Ishikawa (cell line): ENCODE results near the gene LRRN3.

Source experiments
- CEBPB ChIP-seq: IDR thresholded peaks from 2 replicates; pipeline ENCODE4 v1.6.1; 2012
- CREB1 ChIP-seq: IDR thresholded peaks from 2 replicates; pipeline ENCODE4 v1.6.1; 2012; ENCODE audit warnings: low read depth
- EGR1 ChIP-seq: IDR thresholded peaks from 2 replicates; pipeline ENCODE4 v1.6.1; 2012
- EP300 ChIP-seq: IDR thresholded peaks from 2 replicates; pipeline ENCODE4 v1.6.1; 2012; ENCODE audit warnings: borderline replicate concordance
- FOXM1 ChIP-seq: IDR thresholded peaks from 2 replicates; pipeline ENCODE4 v1.6.1; 2012; ENCODE audit warnings: low read depth, borderline replicate concordance
- NFIC ChIP-seq: IDR thresholded peaks from 2 replicates; pipeline ENCODE4 v1.6.1; 2012
- RAD21 ChIP-seq: IDR thresholded peaks from 2 replicates; pipeline ENCODE4 v1.6.1; 2012; ENCODE audit warnings: low read depth
- TAF1 ChIP-seq: IDR thresholded peaks from 2 replicates; pipeline ENCODE4 v1.6.1; 2012; ENCODE audit warnings: low read depth, mild to moderate bottlenecking
- TCF12 ChIP-seq: IDR thresholded peaks from 2 replicates; pipeline ENCODE4 v1.6.1; 2012; ENCODE audit warnings: low read depth
- TEAD4 ChIP-seq: IDR thresholded peaks from 2 replicates; pipeline ENCODE4 v1.6.1; 2012
- YY1 ChIP-seq: IDR thresholded peaks from 2 replicates; pipeline ENCODE4 v1.6.1; 2012; ENCODE audit warnings: low read depth
- ZBTB7A ChIP-seq: IDR thresholded peaks from 2 replicates; pipeline ENCODE4 v1.6.1; 2012; ENCODE audit warnings: low read depth
- TF ChIP-seq, protein P1 (sequence below): IDR thresholded peaks from 2 replicates; pipeline ENCODE4 v1.6.1; 2012; ENCODE audit warnings: low read depth, mild to moderate bottlenecking
- TF ChIP-seq, protein P2 (sequence below): IDR thresholded peaks from 2 replicates; pipeline ENCODE4 v1.6.1; 2012
- TF ChIP-seq, protein P3 (sequence below): IDR thresholded peaks from 2 replicates; pipeline ENCODE4 v1.6.1; 2012

Gene LRRN3

DNA sequence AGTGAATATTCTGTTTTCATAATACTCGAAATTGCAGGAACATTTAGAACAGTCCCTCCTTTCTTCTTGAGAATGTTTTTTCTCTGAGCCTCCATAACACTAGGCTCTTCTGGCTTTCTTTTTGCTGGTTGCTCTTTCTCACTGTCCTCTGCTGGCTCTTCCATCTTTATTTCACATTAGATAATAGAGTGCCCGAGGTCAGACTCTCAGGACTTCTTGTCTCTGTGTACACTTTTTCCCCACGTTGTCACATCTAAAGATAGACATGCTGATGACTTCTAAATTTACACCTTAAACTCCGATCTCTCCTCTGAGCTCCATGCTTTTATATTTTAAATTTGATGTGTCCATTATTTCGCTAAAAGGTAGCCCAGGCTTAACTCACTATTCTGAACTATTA lies 15.4 kb upstream of the LRRN3 start:
- no peak for TF ChIP-seq CREB1
- TF ChIP-seq NFIC, result no peak
- TF ChIP-seq TEAD4, result no peak
- TF ChIP-seq, protein P1, sequence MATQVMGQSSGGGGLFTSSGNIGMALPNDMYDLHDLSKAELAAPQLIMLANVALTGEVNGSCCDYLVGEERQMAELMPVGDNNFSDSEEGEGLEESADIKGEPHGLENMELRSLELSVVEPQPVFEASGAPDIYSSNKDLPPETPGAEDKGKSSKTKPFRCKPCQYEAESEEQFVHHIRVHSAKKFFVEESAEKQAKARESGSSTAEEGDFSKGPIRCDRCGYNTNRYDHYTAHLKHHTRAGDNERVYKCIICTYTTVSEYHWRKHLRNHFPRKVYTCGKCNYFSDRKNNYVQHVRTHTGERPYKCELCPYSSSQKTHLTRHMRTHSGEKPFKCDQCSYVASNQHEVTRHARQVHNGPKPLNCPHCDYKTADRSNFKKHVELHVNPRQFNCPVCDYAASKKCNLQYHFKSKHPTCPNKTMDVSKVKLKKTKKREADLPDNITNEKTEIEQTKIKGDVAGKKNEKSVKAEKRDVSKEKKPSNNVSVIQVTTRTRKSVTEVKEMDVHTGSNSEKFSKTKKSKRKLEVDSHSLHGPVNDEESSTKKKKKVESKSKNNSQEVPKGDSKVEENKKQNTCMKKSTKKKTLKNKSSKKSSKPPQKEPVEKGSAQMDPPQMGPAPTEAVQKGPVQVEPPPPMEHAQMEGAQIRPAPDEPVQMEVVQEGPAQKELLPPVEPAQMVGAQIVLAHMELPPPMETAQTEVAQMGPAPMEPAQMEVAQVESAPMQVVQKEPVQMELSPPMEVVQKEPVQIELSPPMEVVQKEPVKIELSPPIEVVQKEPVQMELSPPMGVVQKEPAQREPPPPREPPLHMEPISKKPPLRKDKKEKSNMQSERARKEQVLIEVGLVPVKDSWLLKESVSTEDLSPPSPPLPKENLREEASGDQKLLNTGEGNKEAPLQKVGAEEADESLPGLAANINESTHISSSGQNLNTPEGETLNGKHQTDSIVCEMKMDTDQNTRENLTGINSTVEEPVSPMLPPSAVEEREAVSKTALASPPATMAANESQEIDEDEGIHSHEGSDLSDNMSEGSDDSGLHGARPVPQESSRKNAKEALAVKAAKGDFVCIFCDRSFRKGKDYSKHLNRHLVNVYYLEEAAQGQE, result no peak
- no peak for TF ChIP-seq TCF12

DNA sequence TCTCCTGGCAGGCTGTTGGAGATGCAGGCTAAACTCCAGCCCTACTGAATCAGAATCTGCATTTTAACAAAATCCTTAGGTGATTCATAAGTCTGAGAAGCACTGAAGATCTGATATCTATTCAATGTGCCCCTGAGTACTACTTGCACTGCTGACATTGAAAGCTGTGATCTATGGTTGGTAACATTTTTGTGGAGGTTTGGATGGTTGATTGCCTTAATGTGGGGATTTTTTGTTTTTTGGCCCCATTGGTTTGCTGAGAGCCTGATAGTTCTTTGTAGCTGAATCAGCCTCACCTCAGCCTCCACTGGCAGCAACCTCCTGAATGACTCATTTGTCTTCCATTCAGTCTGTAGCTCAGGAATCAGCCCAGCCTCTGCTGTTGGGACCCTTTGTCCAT lies 14.7 kb upstream of the LRRN3 start:
- TF ChIP-seq EP300, result no peak
- no peak for TF ChIP-seq TAF1
- TF ChIP-seq EGR1, result no peak
- TF ChIP-seq TEAD4, result no peak
- no peak for TF ChIP-seq ZBTB7A
- TF ChIP-seq, protein P2, sequence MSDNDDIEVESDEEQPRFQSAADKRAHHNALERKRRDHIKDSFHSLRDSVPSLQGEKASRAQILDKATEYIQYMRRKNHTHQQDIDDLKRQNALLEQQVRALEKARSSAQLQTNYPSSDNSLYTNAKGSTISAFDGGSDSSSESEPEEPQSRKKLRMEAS, result no peak
- no peak for TF ChIP-seq FOXM1
- TF ChIP-seq NFIC, result no peak
- no peak for TF ChIP-seq RAD21
- no peak for TF ChIP-seq TCF12
- no peak for TF ChIP-seq CREB1
- TF ChIP-seq, protein P3, sequence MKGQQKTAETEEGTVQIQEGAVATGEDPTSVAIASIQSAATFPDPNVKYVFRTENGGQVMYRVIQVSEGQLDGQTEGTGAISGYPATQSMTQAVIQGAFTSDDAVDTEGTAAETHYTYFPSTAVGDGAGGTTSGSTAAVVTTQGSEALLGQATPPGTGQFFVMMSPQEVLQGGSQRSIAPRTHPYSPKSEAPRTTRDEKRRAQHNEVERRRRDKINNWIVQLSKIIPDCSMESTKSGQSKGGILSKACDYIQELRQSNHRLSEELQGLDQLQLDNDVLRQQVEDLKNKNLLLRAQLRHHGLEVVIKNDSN, result no peak
- no peak for TF ChIP-seq YY1
- TF ChIP-seq, protein P1, result no peak
- TF ChIP-seq CEBPB, result no peak

DNA sequence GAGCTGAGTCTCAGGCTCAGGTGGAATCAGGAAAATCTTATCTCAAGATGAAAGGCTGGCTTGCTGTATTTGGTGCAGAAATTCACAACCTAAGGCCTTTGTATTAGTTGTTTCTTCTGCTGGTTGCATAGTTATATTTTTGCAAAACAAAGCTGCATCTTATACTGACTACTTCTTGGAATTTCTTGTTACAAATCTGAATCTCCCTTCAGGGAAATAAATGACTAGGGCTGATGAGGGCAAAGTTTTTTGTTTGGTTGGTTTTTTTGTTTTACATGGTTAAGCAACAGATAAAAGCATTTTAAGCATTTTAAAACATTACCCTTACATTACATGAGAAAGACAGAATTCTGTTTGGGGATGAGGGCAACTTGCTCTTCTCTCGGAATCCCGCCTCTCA lies 13.9 kb upstream of the LRRN3 start:
- TF ChIP-seq TCF12, result no peak
- TF ChIP-seq EGR1, result no peak
- no peak for TF ChIP-seq FOXM1
- TF ChIP-seq CEBPB, result no peak
- no peak for TF ChIP-seq CREB1
- TF ChIP-seq NFIC, result no peak
- no peak for TF ChIP-seq YY1
- TF ChIP-seq, protein P3, result no peak
- TF ChIP-seq EP300, result no peak
- TF ChIP-seq, protein P1, result no peak
- no peak for TF ChIP-seq ZBTB7A
- TF ChIP-seq TAF1, result no peak
- no peak for TF ChIP-seq RAD21
- TF ChIP-seq, protein P2, result no peak
- no peak for TF ChIP-seq TEAD4

DNA sequence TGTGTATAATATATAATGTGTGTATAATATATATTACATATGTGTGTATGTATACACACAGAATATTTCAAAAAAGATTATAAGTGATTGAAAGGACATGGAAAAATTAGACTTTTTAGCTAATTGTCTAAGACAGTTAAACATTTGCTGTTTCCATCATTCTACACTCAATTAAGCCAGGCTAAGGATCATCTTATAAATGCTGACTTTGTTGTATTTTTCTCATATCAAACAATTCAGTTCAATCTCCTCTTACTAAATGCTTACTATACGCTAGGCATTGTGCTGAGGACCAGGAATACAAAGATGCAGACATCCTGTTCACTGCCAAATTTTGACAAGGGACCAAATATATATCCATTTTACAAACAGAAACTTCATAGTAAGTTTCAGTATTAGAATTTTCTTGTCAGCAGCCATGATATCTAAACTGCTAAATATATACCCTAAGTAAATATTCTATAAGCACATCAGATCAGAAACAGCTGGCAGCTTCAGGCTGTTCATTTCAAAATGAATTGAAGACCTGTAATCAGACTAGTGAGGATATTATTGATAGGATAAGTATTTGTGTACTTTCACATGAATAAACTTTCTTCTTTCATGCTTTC lies 10.3 kb upstream of the LRRN3 start:
- no peak for TF ChIP-seq NFIC
- TF ChIP-seq EP300, result no peak
- TF ChIP-seq, protein P1, result no peak
- no peak for TF ChIP-seq TEAD4
- TF ChIP-seq, protein P3, result no peak
- TF ChIP-seq YY1, result no peak
- TF ChIP-seq TAF1, result no peak
- no peak for TF ChIP-seq CREB1
- no peak for TF ChIP-seq EGR1
- no peak for TF ChIP-seq RAD21
- no peak for TF ChIP-seq FOXM1
- TF ChIP-seq, protein P2, result no peak
- no peak for TF ChIP-seq ZBTB7A
- TF ChIP-seq CEBPB, result no peak
- TF ChIP-seq TCF12, result no peak
